WI38 (cell line): ENCODE results near the gene OR6S1.

Source experiments
- H3K4me3 ChIP-seq: 2 replicates; pipeline ENCODE4 v1.5.1; 2011; ENCODE audit warnings: low read depth, mild to moderate bottlenecking, control low read depth, low read length
- TF ChIP-seq, protein P1 (sequence below): IDR thresholded peaks from 2 replicates; pipeline ENCODE4 v1.5.1; 2012; ENCODE audit warnings: low read depth, mild to moderate bottlenecking, control low read depth, low read length

The OR6S1 gene

GRCh38 chr14:20632831-20633691 lies 8.4 kb downstream of the OR6S1 start:
- H3K4me3 ChIP-seq, result peak overlapping the region; percentile 50
- TF ChIP-seq, protein P1, sequence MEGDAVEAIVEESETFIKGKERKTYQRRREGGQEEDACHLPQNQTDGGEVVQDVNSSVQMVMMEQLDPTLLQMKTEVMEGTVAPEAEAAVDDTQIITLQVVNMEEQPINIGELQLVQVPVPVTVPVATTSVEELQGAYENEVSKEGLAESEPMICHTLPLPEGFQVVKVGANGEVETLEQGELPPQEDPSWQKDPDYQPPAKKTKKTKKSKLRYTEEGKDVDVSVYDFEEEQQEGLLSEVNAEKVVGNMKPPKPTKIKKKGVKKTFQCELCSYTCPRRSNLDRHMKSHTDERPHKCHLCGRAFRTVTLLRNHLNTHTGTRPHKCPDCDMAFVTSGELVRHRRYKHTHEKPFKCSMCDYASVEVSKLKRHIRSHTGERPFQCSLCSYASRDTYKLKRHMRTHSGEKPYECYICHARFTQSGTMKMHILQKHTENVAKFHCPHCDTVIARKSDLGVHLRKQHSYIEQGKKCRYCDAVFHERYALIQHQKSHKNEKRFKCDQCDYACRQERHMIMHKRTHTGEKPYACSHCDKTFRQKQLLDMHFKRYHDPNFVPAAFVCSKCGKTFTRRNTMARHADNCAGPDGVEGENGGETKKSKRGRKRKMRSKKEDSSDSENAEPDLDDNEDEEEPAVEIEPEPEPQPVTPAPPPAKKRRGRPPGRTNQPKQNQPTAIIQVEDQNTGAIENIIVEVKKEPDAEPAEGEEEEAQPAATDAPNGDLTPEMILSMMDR, result no peak

DNA sequence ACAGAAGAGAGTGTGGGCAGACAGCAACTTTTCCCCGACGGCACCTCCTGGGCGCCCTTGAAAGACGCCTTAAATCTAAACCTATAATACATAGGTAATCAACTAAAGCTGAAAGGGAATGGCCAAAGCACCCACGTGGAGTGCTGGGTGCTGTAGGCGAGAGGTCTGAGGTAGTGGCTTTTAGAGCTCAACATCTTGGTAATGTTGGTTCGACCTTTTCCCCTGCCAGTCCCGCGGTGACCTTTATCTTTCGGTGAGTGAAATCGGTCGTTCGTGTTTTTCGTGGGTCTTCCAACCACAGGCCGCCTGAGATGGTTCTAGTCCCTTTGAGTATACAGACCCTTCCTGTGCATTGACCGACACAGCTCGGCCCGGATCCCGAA lies 9.1 kb downstream of the OR6S1 start:
- TF ChIP-seq, protein P1, result no peak
- H3K4me3 ChIP-seq, result peak overlapping the region; percentile 50

DNA sequence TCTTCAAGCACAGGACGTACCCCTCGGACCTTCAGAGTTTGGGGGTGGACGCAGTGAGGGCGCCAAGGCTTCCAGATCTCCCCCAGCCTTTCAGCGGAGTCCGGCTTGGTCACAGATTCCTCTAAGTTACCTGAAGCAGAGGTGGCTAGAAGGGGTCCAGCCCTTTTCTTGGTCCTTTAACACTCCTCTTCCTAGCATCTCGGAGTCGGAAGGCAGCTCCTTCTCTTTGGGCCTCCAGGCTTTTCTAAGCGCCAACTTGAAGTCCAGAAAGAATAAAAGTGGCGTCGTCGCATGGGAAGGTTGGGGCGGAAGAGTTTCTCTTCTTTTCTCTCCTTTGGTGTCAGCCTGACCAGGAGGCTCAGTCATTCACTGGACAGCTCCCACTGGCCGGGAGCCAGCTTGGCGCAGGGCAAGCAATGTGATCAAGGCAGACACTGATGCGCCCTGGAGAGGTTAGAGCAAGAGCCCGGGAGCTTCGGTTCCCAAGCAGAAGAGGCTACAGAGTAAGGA lies 9.6 kb downstream of the OR6S1 start:
- H3K4me3 ChIP-seq, result peak overlapping the region; percentile 45
- TF ChIP-seq, protein P1, result no peak

- peak overlapping the region; percentile 49 for H3K4me3 ChIP-seq
- TF ChIP-seq, protein P1, result no peak
Observed at GRCh38 chr14:20631023-20631879, 10.2 kb downstream of the OR6S1 start.

DNA sequence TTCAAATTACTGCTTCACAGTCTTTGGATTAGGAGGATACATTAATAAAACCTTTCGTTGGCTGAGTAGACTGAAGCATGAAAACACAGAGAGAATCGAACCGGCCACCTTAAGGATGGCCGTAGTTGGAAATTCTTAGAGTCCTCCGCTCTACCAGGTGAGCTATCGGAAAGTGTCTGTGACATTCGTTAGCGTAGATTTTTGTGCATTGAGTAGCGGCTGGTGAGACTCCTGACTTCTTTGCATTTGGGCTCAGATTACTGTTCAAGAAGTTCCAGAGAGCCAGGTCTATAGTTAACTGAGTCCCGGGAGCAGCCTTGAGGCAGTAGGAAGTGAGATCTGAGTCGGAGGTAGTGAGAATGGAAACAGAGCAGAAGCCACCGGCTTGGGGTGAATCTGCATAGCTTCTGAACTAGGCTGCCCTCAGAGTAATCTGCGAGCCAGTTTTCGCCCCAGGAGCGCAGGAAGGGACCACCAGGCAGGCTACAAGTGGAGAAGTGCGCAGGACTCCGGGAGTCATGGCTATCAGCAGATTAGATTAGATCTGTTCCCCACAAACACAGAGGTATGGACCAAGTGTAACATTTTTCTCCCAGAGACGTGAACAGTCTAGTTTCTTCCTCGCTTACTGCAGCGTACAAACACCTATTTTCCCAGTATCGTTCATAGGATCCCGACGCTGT lies 11.0 kb downstream of the OR6S1 start:
- H3K4me3 ChIP-seq, result peak overlapping the region; percentile 49

DNA sequence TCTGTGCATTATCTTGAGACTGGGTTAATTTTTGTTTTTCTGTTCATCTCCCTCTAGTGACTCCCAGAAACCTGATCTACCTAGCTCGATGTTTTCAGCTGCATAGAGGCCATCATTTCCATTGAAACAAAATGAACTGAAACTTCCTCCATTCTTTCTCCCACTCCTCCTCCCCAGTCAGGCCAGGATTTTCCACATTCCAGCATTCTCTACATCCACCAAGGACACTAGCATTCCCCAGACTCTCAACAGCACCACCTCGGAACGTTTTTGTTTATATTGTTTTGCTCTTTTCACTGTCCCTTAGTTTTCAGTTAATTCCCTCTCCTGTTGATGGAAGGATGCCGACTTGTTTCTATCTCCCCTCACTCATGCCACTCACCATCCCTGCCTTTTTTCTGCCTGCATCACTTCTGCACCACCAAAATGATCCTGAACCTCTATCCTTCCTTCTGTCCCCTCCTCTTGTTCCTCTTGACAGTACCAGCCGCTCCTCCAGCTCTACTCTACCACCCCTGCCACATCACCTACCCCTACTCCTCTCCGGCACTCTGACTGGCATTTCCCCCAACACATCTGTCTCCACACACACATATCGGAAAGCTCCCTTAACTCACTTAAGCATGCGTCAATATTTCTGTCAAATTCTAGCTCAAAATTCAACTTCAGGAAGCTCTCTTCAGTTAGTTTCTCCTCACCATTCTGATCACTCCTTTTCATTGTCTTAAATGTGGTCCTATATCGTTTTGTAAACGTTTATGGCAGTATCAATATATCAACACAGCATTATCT lies 13.2 kb downstream of the OR6S1 start:
- TF ChIP-seq, protein P1, result no peak
- no peak overlapping the region for H3K4me3 ChIP-seq

More for the DNA sequence above, 11.0 kb downstream of the OR6S1 start:
- TF ChIP-seq, protein P1, result no peak
